Activated naive CD8-positive, alpha-beta T cell treated with anti-CD3 and anti-CD28 coated beads, Interleukin-2, amount 10 ng/mL, durations not matched to agents 7 days and 5 days (primary cell): ENCODE measurements around the gene NXPH3. TPM values are rescaled to one million over a fixed set of nuclear protein-coding genes. Genes with fewer than 3 reads are reported as not detected.

Experiments used
- ATAC-seq: fragments of 150-1000 bp; cut with Tn5 transposase; one replicate; pipeline ENCODE4 v1.10.0; 2021; ENCODE audit warnings: low read depth, moderate library complexity
- POLR2A ChIA-PET: fragments of 350-600 bp; sonication (Branson Sonifier 250); formaldehyde crosslinking; loops from one replicate; lab custom pipeline; 2021; ENCODE audit warnings: antibody characterized with exemption; lab: Charles Lee
- DNase-seq: peaks from one replicate; pipeline ENCODE4 v3.0.0; 2021
- H3K27ac Mint-ChIP-seq: one replicate; pipeline ENCODE4 v1.8.0; 2022; ENCODE audit warnings: mild to moderate bottlenecking, mixed read lengths
- H3K27me3 Mint-ChIP-seq: one replicate; pipeline ENCODE4 v1.8.0; 2022; ENCODE audit warnings: mild to moderate bottlenecking, moderate library complexity, mixed read lengths
- H3K36me3 Mint-ChIP-seq: one replicate; pipeline ENCODE4 v1.8.0; 2021; ENCODE audit warnings: mild to moderate bottlenecking, mixed read lengths
- H3K4me1 Mint-ChIP-seq: one replicate; pipeline ENCODE4 v1.8.0; 2021; ENCODE audit warnings: mixed read lengths
- H3K4me3 Mint-ChIP-seq: one replicate; pipeline ENCODE4 v1.8.0; 2022; ENCODE audit warnings: mild to moderate bottlenecking, moderate library complexity, mixed read lengths
- H3K9me3 Mint-ChIP-seq: one replicate; pipeline ENCODE4 v1.8.0; 2021; ENCODE audit warnings: mixed read lengths
- total RNA-seq, 2 experiments: library from RNA; stranded (reverse); gene quantifications; one replicate each; pipeline ENCODE4 v1.2.3, GENCODE V29; 2021

The NXPH3 gene
- total RNA-seq, 2 experiments from 2014 or later = 0.14 TPM; not detected in 1

GRCh38 chr17:49618028-49618611, 42.4 kb downstream of the NXPH3 start:
- Mint-ChIP-seq H3K4me3 (no peak overlapping the region), H3K27ac (no peak overlapping the region), H3K9me3 (no peaks in the 10 kb centered on the region), H3K27me3 (no peaks in the 10 kb centered on the region), H3K36me3 (peaks cover 29% of the 10 kb centered on the region), H3K4me1 (peaks cover 27% of the 10 kb centered on the region)
- DNase-seq (no peak), ATAC-seq (no peak)
- POLR2A ChIA-PET = no interaction called here

- no peak overlapping the region for H3K4me3 Mint-ChIP-seq
- no peak overlapping the region for H3K27ac Mint-ChIP-seq
Observed at GRCh38 chr17:49621420-49621819, 45.7 kb downstream of the NXPH3 start.

GRCh38 chr17:49621946-49622529, 46.4 kb downstream of the NXPH3 start:
- no peak overlapping the region for H3K27ac Mint-ChIP-seq
- peaks cover 23% of the 10 kb centered on the region for H3K36me3 Mint-ChIP-seq
- peaks cover 21% of the 10 kb centered on the region for H3K4me1 Mint-ChIP-seq
- no peaks in the 10 kb centered on the region for H3K9me3 Mint-ChIP-seq
- no peaks in the 10 kb centered on the region for H3K27me3 Mint-ChIP-seq
- no peak overlapping the region for H3K4me3 Mint-ChIP-seq
- POLR2A ChIA-PET = no interaction called here
- DNase-seq = no peak
- no peak for ATAC-seq

More at GRCh38 chr17:49621420-49621819, 45.7 kb downstream of the NXPH3 start:
- POLR2A ChIA-PET = no interaction called here
- Mint-ChIP-seq H3K4me1 (peaks cover 22% of the 10 kb centered on the region), H3K27me3 (no peaks in the 10 kb centered on the region), H3K9me3 (no peaks in the 10 kb centered on the region), H3K36me3 (peaks cover 23% of the 10 kb centered on the region)
- no peak for DNase-seq
- no peak for ATAC-seq

GRCh38 chr17:49624896-49625295, 49.2 kb downstream of the NXPH3 start:
- Mint-ChIP-seq H3K4me1 (peaks cover 15% of the 10 kb centered on the region), H3K4me3 (no peak overlapping the region), H3K9me3 (no peaks in the 10 kb centered on the region), H3K36me3 (peaks cover 9% of the 10 kb centered on the region), H3K27me3 (no peaks in the 10 kb centered on the region), H3K27ac (no peak overlapping the region)
- POLR2A ChIA-PET = no interaction called here
- ATAC-seq = no peak
- no peak for DNase-seq

GRCh38 chr17:49629447-49629846, 53.8 kb downstream of the NXPH3 start:
- H3K4me3 Mint-ChIP-seq = no peak overlapping the region
- POLR2A ChIA-PET = interaction anchor here (0.7 kb wide), 1 partner anchor 58 kb away, joined by 3 read pairs; no protein-coding TSS in a partner anchor
- H3K36me3 Mint-ChIP-seq = peaks cover 6% of the 10 kb centered on the region
- no peaks in the 10 kb centered on the region for H3K9me3 Mint-ChIP-seq
- DNase-seq (no peak), ATAC-seq (no peak)
- H3K27ac Mint-ChIP-seq = no peak overlapping the region
- H3K27me3 Mint-ChIP-seq = no peaks in the 10 kb centered on the region
- H3K4me1 Mint-ChIP-seq = peaks cover 10% of the 10 kb centered on the region

- ATAC-seq (no peak), DNase-seq (no peak)
- H3K27me3 Mint-ChIP-seq = no peaks in the 10 kb centered on the region
- H3K27ac Mint-ChIP-seq = no peak overlapping the region
- H3K4me3 Mint-ChIP-seq = no peak overlapping the region
- POLR2A ChIA-PET = interaction anchor here (0.7 kb wide), 1 partner anchor 57 kb away, joined by 3 read pairs; no protein-coding TSS in a partner anchor
- H3K9me3 Mint-ChIP-seq = no peaks in the 10 kb centered on the region
- peaks cover 8% of the 10 kb centered on the region for H3K36me3 Mint-ChIP-seq
- peaks cover 10% of the 10 kb centered on the region for H3K4me1 Mint-ChIP-seq
Observed at GRCh38 chr17:49630113-49630900, 54.6 kb downstream of the NXPH3 start.

- ATAC-seq (no peak), DNase-seq (no peak)
- no peaks in the 10 kb centered on the region for H3K27me3 Mint-ChIP-seq
- POLR2A ChIA-PET = no interaction called here
- H3K27ac Mint-ChIP-seq = no peak overlapping the region
- H3K9me3 Mint-ChIP-seq = no peaks in the 10 kb centered on the region
- peaks cover 10% of the 10 kb centered on the region for H3K4me1 Mint-ChIP-seq
- peaks cover 8% of the 10 kb centered on the region for H3K36me3 Mint-ChIP-seq
- no peak overlapping the region for H3K4me3 Mint-ChIP-seq
Observed at GRCh38 chr17:49631496-49631895, 55.8 kb downstream of the NXPH3 start.

Other genes with a start within 250 kb of the NXPH3 start
- 10 to 100 TPM; 43.6 to 47.7 TPM for gene ZNF652, start 213.6 kb upstream of the NXPH3 start, total RNA-seq
- gene PHB1, start 161.0 kb upstream of the NXPH3 start, total RNA-seq = 100 to 1,000 TPM; 104 to 110 TPM
- gene NGFR, start 80.6 kb upstream of the NXPH3 start, total RNA-seq = under 1 TPM in 1 of 2 experiments, not detected in 1; 0.50 TPM
- 10 to 100 TPM; 49.6 to 60.6 TPM for gene SPOP, start 102.2 kb downstream of the NXPH3 start, total RNA-seq
- 10 to 100 TPM; 45.9 to 48.5 TPM for gene SLC35B1, start 132.1 kb downstream of the NXPH3 start, total RNA-seq
- gene FAM117A, start 188.3 kb downstream of the NXPH3 start, total RNA-seq = 10 to 100 TPM; 47.0 to 57.2 TPM
- 10 to 100 TPM; 91.7 to 92.5 TPM for gene KAT7, start 212.8 kb downstream of the NXPH3 start, total RNA-seq